ES-I3 (cell line): ENCODE measurements around the gene PLA2G4C.

Experiments used
- H3K36me3 ChIP-seq: 2 replicates; pipeline ENCODE4 v1.6.1; 2013; ENCODE audit warnings: mild to moderate bottlenecking, low read length, control low read depth, moderate library complexity; ENCODE audit not compliant: insufficient read depth
- H3K4me1 ChIP-seq: 2 replicates; pipeline ENCODE4 v1.6.1; 2013; ENCODE audit warnings: mild to moderate bottlenecking, control low read depth, low read length; ENCODE audit not compliant: insufficient read depth
- H3K9ac ChIP-seq: 2 replicates; pipeline ENCODE4 v1.6.1; 2013; ENCODE audit warnings: low read depth, mild to moderate bottlenecking, low read length, moderate library complexity
- H3K9me3 ChIP-seq: 2 replicates; pipeline ENCODE4 v1.6.1; 2013; ENCODE audit warnings: mild to moderate bottlenecking, low read length, moderate library complexity; ENCODE audit not compliant: control insufficient read depth, insufficient read depth

PLA2G4C gene

DNA sequence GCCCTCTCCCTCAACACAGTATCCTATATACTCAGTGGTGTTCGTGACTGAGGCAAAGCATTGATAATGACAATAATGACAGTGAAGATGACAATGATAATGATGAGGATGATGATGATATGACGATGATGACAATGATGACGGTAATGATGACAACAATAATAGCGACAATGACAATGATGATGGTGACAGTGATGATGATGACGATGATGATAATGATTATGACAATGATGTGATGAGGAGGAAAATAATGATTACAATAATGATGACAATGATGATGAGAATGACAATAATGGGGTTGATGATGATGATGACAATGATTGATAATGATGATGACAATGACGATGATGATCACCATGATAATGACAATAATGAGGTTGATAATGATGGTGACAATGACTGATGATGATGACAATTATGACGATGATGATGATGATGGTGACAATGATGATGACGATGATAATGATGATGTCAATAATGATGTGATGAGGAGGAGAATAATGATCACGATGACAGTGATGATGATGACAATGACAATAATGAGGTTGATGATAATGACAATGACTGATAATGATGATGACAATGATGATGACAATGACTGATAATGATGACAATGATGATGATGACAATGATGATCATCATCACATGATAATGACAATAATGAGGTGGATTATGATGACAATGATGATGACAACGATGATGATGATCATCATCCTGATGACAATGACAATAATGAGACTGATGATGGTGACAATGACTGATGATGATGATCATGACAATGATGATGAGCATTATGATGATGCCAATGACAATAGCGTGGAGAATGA is 99.5 kb downstream of the PLA2G4C start:
- H3K9me3 ChIP-seq = no peaks in the 10 kb centered on the region
- no peaks in the 10 kb centered on the region for H3K36me3 ChIP-seq
- no peaks in the 10 kb centered on the region for H3K4me1 ChIP-seq
- no peak overlapping the region for H3K9ac ChIP-seq

DNA sequence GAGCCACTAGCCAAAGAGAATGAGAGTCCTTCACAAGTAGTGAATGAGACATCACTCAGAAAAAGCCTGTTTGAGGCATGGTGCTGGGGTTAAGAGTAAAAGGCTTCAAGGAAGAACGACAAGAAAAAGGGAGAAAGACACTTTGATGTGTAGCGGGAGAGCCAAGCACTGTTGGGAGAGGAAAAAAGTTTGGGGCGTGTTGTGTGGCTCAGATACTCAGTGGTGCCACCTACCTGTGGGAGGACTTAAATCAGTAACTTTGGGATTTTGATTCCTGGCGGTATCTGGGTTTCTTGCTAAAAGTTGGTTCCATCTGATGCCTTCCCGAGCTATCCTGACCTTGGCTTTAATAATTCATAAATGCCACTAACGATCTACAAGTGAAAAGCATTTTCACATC is 103.9 kb downstream of the PLA2G4C start:
- peak overlapping the region; percentile 30; the same call in 1 of the 2 replicates for H3K9ac ChIP-seq
- no peaks in the 10 kb centered on the region for H3K9me3 ChIP-seq
- H3K36me3 ChIP-seq = no peaks in the 10 kb centered on the region
- no peaks in the 10 kb centered on the region for H3K4me1 ChIP-seq

DNA sequence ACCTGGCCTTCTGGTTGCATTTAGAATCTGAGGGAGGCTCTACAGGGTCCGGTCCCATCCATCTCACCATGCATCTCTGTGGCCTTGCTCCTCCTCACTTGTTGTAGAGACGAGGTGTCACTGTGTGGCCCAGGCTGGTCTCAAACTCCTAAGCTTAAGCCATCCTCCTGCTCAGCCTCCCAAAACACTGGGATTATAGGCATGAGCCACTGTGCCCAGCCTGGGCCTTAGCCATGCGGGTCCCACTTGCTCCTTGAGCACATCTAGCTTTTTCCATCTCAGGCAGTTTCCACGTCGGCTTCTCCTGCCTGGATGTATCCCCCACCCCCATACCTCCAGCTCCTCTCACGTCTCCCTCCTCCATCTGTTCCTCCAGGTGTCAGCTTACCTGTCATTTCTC is 106.4 kb downstream of the PLA2G4C start:
- no peaks in the 10 kb centered on the region for H3K9me3 ChIP-seq
- H3K9ac ChIP-seq = no peak overlapping the region
- H3K36me3 ChIP-seq = no peaks in the 10 kb centered on the region
- no peaks in the 10 kb centered on the region for H3K4me1 ChIP-seq

DNA sequence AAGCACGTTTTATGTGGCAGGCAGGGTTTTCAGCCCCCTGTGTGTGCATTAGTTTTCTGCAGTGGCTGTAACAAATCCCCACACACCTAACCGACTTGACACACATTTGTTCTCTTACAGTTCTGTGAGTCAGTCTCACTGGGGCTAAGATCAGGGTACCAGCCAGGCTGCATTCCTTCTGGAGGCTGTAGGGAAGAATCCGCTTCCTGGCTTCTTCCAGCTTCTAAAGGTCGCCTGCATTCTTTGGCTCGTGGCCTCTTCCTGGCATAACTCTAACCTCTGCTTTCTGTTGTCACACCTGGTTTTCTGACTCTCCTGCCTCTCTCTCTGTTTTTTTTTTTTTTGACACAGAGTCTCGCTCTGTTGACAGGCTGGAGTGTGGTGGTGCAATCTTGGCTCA is 109.8 kb downstream of the PLA2G4C start:
- Histone ChIP-seq H3K4me1 (no peaks in the 10 kb centered on the region), H3K9ac (no peak overlapping the region), H3K9me3 (no peaks in the 10 kb centered on the region), H3K36me3 (no peaks in the 10 kb centered on the region)

DNA sequence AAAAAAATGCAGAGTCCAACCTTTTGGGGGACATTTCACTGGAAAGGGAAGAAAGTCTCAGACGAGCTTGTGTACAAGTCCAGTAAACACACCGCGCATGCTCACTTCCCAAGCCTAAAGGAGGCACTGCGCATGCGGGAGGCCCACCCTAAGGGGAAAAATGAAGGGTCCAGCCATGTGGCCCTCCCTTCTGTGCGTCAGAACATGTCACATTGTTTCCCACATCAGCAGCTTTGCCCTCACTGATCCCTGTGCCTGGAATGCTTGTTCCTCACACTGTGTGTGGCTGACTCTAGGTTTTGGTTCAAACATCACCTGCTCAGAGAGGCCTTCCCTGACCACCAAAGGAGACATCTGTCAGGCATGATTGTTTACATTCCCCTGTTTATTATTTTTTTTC is 111.8 kb downstream of the PLA2G4C start:
- no peak overlapping the region for H3K9ac ChIP-seq

More for the DNA sequence above, 111.8 kb downstream of the PLA2G4C start:
- Histone ChIP-seq H3K9me3 (no peaks in the 10 kb centered on the region), H3K4me1 (no peaks in the 10 kb centered on the region), H3K36me3 (no peaks in the 10 kb centered on the region)
